Mucosa of descending colon (tissue), 3 donors: ENCODE data around the gene KCNT1. TPM values are rescaled to one million over a fixed set of nuclear protein-coding genes. Genes with fewer than 3 reads are reported as not detected.
"Not testable (repeated sequence)": the region's sequence is repeated elsewhere in the genome, so short reads cannot be mapped to it uniquely, and the experiment has no call there.

Experiments
- ATAC-seq: fragments of 200-7000 bp; cut with Tn5 transposase; one replicate; pipeline ENCODE4 v1.9.1; 2020; ENCODE audit warnings: mild to moderate bottlenecking, moderate library complexity
- DNase-seq, 3 donors: peaks; one replicate each; pipeline ENCODE4 v3.0.0-alpha.2; 2020
- H3K36me3 ChIP-seq: fragments of 200-600 bp; one replicate; pipeline ENCODE4 v1.8.0; 2021; ENCODE audit warnings: low read depth, mild to moderate bottlenecking
- H3K4me1 ChIP-seq: fragments of 200-600 bp; one replicate; pipeline ENCODE4 v1.8.0; 2021; ENCODE audit warnings: low read depth, mild to moderate bottlenecking
- H3K4me3 ChIP-seq: fragments of 200-600 bp; one replicate; pipeline ENCODE4 v1.8.0; 2021; ENCODE audit warnings: mild to moderate bottlenecking
- H3K9me3 ChIP-seq: fragments of 200-600 bp; one replicate; pipeline ENCODE4 v1.8.0; 2021; ENCODE audit warnings: mild to moderate bottlenecking
- CTCF ChIP-seq: fragments of 200-600 bp; IDR thresholded peaks from one replicate; pipeline ENCODE4 v1.8.0; 2022; ENCODE audit warnings: antibody characterized with exemption, mild to moderate bottlenecking
- intact Hi-C, 2 donors: fragments of 100-400 bp; cut with DNase I in 1 of 2; cut with micrococcal nuclease in 1 of 2; formaldehyde crosslinking; loops; one replicate each; pipeline versions ENCODE4 v1.11.0 to v1.11.1; 2022; cut with DNase I, micrococcal nuclease
- total RNA-seq, 3 donors: library from RNA; stranded (reverse); fragmentation: NEBNext Ultra II Directional in 2 of 3; extraction: Animal tissue kit (Norgen Biotek cat#: 25700) in 2 of 3; gene quantifications; one replicate each; pipeline versions ENCODE4 v1.2.1 to v1.2.4, GENCODE V29; 2021 to 2023
- donor health status: DM: no; HTN: no; CAD: no; lungs with moderate emphysema.
- donor health status: DM: no; HTN: no; CAD: no.
- donor health status: DM: no; HTN: yes; CAD: no.

The KCNT1 gene
- total RNA-seq, 3 donors from 2014 or later = 0.22 to 0.60 TPM; not detected in 1

DNA sequence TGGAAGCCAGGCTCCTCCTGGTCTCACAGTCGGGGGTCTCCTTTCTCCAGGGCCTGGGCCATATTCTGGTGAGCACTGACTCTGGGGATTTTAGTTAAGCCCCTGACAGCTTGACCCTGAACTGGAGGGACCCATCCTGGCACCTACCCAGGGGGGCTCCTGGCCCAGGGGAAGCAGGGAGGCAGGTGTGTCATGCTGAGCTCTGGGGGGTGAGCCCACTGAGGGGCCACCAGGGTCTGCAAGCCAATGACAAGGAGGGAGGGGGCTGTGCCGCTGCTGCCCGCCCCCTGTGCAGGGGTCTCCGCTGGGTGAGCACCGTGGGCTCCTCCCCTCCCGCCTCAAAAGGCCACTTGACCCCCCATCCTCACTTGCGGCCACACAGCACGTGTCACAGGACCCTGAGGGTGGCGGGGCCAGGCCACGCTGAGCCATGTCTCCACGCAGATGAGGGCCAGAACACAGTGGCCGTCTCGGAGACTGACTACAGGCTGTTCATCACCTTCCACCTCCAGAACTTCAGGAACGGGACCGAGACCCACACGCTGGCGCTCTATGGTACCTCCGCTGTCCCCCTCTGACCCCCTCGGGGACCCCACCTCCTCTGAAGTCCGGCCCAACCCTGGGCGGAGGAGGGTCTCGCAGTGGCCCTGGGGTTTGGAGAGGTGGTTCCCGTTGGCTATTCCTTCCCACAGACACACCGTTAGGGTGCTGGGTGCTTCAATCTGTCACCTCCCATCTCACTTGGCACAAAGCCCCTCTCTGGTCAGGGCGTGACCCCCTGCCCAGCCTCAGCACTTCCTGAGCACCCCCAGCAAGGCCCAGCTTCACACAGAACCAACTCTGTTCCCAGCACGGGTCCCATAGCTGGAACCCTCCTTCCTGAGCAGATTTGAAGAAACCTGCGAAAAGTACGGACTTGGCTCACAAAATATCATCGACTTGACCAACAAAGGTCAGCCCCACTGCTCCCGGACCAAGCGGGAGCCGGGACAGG, 36.9 kb upstream of the KCNT1 start:
- ATAC-seq (no peak), DNase-seq (no peak)
- TF ChIP-seq CTCF = no peak
- intact Hi-C loops = no loop called here
- no peaks in the 10 kb centered on the region for H3K4me1 ChIP-seq
- no peak overlapping the region for H3K4me3 ChIP-seq
- no peaks in the 10 kb centered on the region for H3K9me3 ChIP-seq
- no peaks in the 10 kb centered on the region for H3K36me3 ChIP-seq

DNA sequence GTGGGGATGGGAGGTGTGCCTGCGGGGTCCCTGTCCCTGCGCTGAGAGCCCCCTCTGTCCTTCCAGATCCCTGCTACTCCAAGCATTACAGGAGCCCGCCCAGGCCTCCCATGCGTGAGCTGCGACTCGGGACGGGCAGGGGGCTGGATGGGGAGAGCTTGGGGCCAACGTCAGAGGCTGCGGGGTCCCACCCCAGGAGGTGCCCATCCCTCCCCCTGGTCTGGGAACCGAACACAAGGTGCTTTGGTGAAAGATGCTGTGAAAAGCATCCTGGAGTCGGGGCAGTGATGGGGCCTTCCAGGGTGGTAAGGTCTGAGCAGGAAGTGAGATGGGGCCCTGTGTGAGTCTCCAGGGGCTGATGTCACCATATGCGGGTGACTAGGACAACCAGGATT, 36.2 kb upstream of the KCNT1 start:
- H3K9me3 ChIP-seq = no peaks in the 10 kb centered on the region
- intact Hi-C loops = no loop called here
- TF ChIP-seq CTCF = no peak
- no peaks in the 10 kb centered on the region for H3K4me1 ChIP-seq
- no peak overlapping the region for H3K4me3 ChIP-seq
- no peaks in the 10 kb centered on the region for H3K36me3 ChIP-seq
- ATAC-seq (no peak), DNase-seq (no peak)

GRCh38 chr9:135666534-135667462, 35.2 kb upstream of the KCNT1 start:
- Histone ChIP-seq H3K4me3 (no peak overlapping the region), H3K9me3 (no peaks in the 10 kb centered on the region), H3K36me3 (no peaks in the 10 kb centered on the region), H3K4me1 (no peaks in the 10 kb centered on the region)
- no peak for ATAC-seq
- intact Hi-C loops = no loop called here
- peak in 1 of 3 donors; percentile 8 for DNase-seq
- TF ChIP-seq CTCF = no peak

DNA sequence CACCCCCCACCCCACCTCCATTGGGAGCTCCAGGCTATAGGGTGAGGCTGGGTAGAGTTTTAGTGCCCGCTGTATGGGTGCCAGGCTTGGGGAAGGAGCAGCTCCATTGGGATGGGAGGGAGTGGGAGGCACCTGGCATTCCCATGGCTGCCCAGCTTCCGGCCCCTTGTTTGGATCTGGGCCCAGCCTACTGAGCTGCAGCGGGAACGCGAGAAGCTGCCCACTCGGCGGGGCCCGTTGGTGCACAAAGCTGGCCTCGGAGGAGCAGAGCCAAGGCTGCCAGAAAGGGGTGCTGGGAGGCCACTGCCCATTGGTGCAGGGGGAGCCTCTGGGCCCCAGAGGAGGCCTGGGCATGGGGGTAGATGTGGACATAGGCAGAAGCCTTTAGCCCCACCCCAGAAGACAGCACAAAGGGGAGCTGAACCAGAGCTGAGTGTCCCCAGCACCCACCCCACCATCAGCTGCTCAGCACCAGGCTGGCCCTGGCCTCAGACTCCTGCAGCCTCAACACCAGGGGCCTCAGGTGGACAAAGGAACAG, 34.5 kb upstream of the KCNT1 start:
- no peaks in the 10 kb centered on the region for H3K36me3 ChIP-seq
- H3K4me3 ChIP-seq = no peak overlapping the region
- H3K4me1 ChIP-seq = no peaks in the 10 kb centered on the region
- TF ChIP-seq CTCF = no peak
- H3K9me3 ChIP-seq = no peaks in the 10 kb centered on the region
- intact Hi-C loops = no loop called here
- ATAC-seq (no peak), DNase-seq (peak in 1 of 3 donors; percentile 3)

DNA sequence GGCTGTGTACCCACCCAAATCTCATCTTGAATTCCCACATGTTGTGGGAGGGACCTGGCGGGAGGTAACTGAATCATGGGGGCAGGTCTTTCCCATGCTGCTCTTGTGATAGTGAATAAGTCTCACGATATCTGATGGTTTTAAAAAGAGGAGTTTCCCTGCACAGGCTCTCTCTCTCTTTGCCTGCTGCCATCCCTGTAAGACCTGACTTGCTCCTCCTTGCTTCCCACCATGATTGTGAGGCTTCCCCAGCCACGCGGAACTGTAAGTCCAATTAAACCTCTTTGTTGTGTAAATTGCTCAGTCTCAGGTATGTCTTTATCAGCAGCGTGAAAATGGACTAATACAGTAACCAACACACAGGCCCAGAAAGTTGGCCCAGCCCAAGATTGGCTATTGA, 33.0 kb upstream of the KCNT1 start:
- H3K4me3 ChIP-seq, DNase-seq, intact Hi-C loops: not testable (repeated sequence)

More for the DNA sequence above, 33.0 kb upstream of the KCNT1 start:
- H3K36me3 ChIP-seq, H3K9me3 ChIP-seq, ATAC-seq, H3K4me1 ChIP-seq: not testable (repeated sequence)
